ENCODE results near the gene NELL1.

- no peak for TF ChIP-seq CTCF (IDR thresholded peaks at IDR 0.05)
- no peak for TF ChIP-seq POLR2AphosphoS5 (IDR thresholded peaks at IDR 0.05)
Observed at GRCh38 chr11:21343204-21343603, 673.8 kb downstream of the NELL1 start.

All from transverse colon (tissue), 4 donors.